GM21576 (cell line): ENCODE measurements around the gene CDHR5.
"Not testable (repeated sequence)": the region's sequence is repeated elsewhere in the genome, so short reads cannot be mapped to it uniquely, and the experiment has no call there.

Experiments
- ATAC-seq: cut with Tn5 transposase; IDR thresholded peaks from one replicate; pipeline ENCODE4 v1.9.1; 2021; ENCODE audit warnings: mild to moderate bottlenecking, moderate library complexity; ENCODE audit not compliant: unreplicated experiment

Gene CDHR5

DNA sequence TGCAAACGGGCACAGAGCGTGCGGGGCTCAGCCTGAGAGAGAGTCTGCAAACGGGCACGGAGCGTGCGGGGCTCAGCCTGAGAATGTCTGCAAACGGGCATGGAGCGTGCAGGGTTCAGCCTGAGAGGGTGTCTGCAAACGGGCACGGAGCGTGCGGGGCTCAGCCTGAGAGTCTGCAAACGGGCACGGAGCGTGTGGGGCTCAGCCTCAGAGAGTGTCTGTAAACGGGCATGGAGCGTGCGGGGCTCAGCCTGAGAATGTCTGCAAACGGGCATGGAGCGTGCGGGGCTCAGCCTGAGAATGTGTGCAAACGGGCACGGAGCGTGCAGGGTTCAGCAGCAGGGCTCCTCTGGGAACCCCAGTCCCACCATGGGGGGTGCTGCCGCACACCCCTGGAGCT, 35.0 kb downstream of the CDHR5 start:
- no peak for ATAC-seq

DNA sequence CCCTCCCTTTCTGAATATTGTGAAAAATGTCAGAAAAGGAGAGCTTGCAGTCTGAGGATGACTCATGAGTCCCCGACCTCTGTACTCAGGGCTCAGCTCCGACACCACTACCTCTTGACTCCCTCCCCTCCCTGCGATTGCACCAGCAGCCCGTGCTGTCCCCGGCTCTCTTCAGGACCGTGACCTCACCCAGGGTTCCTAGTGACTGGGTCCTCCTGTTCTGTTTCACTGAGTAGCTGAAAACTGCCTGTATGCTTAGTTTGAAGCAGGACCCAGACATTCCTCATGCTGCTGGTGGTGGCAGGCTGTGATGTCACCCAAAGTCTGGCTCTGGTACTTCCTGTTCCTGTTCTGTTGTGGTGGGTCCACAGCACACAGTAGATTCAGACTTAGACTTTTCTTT, 36.8 kb downstream of the CDHR5 start:
- no peak for ATAC-seq

DNA sequence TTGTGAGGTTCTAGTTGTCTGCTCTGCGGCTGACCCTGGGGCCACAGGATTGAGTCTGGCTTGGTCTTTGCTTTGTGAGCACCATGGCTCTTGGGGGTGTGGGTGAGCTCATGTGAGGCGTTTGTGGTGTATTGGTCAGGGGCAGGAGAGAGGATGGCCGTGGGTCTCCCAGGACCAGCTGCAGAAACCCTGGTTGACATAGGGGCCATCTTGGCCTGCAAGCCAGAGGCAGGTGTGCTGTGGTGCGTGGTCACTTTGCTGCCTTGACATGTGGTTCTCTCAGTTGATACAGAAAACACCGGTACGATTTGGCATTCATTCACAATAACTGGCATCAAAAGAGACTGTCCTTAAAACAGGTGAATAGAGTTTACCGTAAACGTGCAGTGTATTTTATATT, 37.2 kb downstream of the CDHR5 start:
- no peak for ATAC-seq

DNA sequence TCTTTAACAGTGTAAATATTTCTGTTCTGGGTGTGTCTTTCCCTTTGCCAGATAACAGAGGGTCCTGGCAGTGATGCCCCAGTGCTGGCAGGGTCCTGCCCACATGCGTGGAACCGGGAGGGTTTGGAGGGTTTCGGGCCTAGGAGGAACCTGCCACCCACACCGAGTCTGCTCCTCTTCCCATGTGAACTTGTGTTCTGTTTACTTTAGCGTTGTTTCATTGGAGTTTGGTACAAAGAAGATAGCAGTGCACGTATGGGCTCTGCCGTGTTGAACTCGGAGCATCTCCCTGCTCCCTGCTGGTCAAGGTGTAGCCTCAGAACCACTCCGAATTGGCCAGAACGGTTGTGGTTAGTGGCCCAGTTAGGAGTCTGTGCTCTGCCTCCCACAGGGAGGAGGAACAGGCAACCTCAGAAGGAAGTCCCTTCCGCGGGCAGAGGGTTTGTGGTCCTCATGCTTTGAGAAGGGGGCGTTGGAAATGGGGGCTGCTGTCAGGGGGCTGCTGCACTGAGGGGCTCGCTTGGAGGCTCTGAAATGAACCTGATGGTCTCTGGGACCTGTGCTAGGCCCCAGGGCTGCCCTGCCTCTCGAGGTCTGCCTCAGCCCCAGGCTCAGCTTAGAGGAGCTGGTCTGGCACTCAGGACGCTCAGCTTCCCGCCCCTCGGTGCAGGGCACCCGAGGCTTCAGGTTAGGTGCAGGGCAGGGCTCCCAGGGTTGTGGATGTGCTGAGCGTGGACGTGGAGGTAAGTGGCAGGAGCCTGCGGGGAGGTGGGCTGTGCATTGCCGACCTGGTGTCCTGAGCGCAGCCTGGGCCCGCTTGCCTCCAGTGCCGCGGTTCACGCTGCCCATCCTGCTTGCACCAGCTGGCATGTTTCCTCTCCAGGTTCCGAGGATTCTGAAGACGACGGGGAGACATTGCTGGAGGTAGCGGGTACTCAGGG, 38.1 kb downstream of the CDHR5 start:
- ATAC-seq, result no peak

DNA sequence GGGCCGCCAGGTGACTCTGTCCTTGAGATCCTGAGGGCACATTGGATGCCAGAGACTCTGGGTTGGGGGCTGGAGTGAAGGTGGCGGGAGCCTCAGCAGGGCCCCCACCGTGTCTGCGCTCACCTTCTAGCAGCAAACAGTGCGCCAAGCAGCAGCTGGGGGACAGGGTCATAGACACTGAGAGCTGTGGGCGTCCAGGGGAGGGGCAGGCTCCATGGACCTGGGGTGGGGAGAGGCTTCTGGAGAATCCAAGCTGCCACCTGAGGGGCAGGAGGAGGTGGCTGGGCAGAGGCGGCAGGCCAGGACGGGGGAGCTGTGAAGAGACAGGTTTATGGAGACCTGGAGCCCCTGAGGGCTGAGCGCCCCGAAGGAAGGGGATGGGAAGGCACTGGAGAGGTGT, 40.5 kb downstream of the CDHR5 start:
- no peak for ATAC-seq

DNA sequence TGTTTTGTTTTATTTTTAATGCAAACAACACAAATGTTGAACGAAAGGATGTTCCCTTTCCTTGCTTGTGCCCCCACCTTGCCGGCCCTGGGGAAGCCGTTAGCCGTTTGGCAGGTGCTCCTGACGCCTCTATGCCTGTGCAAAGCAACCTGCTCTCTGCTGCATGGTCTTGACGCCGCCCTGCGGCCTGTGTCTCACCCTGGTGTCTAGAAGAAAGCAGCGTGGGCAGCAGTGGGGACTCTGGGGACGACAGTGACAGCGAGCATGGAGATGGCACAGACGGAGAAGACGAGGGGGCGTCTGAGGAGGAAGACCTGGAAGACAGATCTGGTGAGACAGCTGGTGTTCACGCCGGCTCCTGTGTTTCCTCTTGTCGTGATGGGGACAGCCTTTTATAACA, 43.0 kb downstream of the CDHR5 start:
- ATAC-seq, result no peak

DNA sequence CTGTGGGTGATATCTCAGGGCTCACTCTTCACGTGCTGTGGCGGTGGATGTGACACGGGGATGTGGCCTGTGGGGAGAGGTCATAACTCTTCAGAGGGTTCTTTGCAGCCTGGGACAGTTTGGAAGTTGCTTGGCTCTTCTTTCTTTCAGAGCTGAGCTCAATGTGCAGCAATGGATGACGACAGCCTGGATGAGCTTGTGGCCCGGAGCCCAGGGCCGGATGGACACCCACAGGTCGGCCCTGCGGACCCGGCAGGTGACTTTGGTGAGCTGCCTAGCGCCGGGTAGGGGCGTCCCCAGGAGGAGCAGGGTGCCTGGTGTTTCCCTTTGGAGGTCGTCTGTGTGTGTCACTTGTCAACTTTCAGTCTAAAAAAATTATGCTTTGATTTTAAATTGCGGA, 43.4 kb downstream of the CDHR5 start:
- ATAC-seq, result no peak

DNA sequence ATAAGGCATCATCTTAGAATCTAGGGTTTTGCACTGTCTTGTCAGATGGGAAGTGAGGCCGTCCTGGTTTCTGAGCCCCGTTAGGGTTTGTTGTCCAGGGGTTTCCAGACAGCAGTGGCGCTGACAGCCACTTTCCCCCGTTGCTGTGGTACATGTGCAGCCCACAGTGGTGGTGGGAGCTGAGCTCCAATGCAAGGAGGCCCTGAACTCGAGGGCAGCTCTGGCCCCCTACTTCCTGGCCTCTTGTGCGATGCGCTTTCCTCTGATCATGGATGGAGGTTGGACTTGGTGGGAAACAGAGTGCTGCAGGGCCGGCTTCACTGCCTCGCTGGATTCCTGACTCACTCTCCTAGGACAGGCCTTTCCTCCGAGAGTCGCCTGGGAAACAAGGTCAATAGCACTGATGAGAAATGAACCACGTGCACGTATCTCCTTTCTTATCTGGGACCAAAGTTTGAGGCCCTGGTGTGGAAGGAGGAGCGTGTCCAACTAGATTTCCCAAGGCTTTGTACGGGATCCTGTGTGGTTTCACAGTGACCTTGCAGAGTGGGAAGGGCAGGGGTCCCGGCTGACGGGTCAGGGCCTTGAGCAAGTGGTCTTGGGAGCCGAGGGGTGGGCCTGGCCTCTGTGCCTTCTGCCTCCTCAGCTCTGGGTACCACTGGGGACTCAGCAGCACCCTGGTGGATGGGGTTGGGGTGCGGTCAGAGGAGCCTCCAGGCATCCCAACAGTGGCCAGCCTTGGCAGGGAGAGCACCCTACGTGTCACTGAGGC, 44.7 kb downstream of the CDHR5 start:
- no peak for ATAC-seq

DNA sequence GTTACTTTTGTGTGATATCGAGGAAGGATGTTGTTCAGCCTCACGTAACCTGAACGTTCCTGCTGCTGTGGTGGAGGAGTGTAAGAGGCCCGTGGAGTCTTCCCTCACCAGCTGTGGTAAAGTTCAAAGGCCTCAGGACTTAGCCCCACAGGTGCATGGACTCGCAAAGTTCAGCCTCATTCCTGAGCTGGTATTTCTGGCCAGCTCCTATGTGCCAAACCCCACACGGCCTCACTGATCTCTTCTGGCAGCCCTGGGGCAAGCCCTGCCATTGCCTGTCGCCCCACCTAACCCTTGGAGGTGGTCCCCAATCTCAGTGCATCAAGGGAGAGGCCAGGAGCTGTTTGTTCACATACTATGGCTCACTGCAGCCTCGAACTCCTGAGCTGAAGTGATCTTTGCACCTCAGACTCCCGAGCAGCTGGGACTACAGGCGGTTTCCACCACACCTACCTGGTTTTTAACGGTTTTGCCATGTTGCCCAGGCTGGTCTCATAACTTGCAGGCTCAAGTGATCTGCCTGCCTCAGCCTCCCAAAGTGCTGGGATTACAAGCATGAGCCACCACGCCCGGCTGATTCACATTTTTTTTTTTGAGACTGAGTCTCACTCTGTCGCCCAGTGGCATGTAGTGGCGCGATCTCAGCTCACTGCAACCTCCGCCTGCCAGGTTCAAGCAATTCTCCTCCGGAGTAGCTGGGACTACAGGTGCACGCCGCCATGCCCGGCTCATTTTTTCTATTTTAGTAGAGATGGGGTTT, 46.3 kb downstream of the CDHR5 start:
- ATAC-seq, result no peak

DNA sequence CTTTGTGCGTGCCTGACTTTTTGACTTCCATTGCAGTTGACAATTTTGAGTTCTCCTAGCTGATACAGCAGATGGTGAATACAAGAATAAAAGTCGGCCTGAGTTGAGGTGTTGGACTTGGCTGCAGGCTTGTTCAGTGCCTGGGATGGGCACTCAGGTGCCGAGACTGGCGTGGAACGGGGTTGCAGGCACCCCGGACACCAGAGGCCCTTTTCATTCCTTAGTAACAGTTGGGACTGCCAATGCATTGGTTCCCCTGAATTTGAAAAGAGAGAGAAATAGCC, 47.2 kb downstream of the CDHR5 start:
- no peak for ATAC-seq

DNA sequence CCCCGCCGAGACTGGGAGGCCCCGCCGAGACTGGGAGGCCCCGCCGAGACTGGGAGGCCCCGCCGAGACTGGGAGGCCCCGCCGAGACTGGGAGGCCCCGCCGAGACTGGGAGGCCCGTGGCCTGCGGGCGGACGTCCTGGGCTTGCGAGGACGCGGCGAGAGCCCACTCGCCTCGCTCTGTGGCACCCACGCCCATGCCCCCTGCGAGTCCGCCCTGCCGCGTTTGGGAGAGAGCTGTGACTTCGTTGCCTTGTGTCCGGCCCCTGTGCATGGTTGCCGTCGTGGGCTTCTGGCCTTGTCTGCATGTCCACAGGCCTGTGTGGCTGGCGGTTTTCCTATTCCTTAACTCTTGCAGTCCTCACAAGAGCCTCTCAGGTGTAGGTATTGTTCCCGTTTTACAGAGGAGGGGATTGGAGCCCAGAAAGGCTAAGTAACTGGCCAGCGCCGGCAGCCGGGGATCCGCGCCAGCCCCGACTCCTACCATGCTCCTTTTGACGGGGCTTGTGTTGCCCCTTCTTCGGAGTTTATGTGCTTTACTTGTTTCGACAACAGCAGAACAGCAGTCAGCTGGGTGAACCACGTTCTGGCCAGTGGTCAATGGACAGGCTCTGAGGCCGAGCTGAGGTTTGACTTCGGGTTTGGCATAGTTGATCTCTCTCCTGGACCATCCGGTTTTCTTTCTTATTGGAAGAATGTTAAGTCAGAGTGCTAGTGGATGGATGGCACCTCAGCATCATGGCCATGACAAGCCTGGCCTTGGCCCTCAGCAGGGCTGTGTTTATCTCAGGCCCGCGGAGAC, 47.7 kb downstream of the CDHR5 start:
- ATAC-seq, result no peak

DNA sequence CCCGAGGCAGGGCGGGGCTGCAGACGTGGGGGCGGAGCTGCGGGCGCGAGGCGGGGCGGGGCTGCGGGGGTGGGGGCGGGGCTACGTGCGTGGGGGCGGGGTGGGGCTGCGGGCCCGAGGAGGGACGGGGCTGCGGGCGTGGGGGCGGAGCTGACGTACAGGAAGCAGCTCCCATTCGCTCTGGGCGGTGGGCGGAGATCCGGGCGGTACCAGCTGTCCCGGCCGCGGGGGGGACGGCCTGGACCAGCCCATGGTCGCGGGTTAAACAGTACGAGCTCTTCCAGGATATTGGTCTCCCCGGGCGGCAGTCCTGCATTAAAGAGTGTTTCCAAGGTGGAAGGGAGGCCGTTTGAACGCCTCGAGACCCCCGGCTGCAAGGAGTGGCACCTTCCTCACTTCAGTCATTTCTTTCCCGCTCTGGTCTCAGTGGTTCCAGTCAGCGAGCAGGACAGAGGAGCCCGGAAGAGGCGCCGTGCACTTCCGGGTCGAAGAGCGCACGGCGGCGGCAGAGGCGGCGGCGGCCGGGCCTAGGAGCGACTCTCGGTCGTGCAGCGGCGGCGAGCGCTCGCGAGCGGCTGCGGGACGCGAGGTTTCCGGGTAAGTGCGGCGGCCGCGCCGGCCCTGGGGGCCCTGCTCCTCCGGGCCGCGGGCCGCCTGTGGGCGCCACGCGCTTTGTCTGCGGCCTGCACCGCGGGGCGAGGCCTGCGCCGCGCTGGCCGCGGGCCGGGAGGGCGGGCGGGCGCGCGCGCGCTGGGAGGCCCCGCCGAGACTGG, 48.6 kb downstream of the CDHR5 start, which contains the start of gene PHRF1:
Gene PHRF1, plus strand, starts transcription at position 475 of the 773 bp plus-strand sequence. CDS start 5,043 bp downstream, outside the sequence.
- peak; percentile 80 for ATAC-seq

DNA sequence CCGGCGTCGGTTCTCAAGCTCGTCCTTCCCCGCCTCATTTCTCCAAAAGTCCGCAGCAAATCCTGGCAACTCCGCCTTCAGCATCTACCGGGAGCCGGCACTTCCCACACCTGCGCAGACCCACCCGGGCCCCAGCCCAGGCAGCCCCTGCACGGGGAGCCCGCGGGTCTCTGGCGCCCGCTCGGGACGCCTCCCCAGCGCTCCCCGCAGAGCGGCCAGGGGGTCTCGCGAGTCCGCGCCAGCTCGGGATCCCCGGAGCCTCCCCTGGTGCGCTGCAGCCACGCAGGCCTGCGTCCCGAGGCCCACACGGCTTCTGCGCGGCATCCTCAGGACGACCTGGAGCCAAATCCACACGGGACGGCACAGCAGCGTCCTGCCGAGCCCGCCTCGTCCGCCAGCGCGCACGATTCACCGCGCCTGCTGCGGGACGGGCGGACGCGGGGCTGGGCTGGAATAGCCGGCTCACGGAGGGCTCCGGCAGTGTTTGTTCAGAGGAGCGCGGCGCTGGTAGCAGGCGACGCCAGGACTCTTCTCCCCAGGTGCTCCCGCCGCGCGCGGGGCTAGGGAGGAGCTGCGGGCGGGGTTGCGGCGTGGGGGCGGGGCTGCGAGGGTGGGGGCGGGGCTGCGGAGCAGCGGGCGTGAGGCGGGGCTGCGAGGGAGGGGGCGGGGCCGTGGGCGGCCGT, 49.3 kb downstream of the CDHR5 start:
- ATAC-seq, result peak; percentile 35

DNA sequence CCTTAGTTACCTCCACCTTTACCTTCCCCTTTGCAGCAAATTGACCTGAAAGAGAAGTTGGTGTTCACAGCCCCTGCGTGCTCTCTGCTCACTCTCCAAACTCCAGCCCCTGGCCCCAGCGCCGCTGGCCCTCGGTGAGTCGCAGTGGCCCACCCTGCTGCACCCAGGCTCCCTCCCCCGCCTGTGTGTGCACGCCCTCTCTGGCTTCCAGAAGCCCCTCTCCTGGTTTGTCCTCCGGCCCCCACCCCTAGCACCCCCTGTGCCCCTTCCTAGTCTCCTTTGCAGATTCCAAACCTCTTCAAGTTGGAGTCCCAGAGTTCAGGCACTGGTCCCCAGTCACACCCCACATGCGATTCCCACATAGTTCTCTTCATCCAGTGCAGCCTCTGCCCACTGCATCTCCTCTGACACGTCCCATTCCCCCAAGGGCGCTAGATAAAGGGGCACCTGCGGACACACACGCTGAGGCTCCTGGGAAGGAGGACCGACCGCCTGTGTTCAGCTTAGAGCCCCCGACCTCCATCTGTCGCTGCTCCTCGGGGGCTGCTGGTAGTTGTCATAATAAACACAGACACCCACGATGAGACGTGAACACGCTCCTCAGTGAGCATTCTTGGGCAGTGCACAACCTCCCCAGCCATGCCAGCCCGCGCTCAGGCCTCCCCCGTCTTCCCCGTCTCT, 50.0 kb downstream of the CDHR5 start:
- no peak for ATAC-seq

DNA sequence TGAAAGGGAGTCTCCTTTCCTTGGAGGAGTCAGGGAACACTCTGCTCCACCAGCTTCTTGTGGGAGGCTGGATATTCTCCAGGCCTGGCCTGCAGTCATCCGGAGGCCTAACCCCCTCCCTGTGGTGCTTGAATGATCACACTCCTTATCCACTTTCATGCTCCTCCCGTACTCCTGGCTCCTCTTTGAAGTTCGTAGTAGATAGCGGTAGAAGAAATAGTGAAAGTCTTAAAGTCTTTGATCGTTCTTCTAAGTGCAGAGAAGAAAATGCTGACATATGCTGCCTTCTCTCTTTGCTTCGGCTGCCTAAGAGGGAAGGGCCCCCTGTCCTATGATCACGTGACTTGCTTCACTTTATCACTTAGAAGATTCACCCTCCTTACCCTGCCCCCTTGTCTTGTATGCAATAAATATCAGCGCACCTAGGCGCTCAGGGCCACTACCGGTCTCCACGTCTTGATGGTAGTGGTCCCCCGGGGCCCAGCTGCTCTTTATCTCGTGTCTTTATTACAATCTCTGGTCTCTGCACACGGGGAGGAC, 50.7 kb downstream of the CDHR5 start:
- ATAC-seq, result not testable (repeated sequence)

DNA sequence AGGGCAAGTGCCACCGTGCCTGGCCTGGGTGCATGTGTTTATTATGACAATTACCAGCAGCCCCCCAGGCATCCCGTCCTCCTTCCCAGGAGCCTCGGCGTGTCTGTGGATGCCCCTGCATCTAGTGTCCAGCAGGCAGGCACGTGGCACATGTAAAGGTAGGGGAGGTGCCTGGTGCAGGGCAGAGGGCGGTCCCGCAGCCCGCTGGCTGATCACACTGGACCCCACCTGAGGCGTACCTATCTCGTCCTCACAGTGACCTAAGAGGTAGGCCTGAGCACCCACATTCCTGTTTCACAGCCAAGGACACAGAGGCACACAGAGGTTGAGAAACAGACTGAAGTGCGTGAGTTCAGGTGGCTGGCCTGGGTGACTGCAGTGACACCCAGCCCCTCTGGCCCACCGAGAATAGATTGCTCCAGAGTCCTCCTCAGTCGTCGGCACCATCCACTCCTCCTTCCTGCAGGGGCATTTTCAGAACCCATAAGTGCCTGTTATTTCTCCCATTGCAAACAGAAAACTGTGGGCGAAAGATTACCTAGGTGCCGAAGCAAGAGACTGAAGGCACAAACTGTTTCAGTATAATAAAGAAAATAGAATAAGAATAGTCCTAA, 51.5 kb downstream of the CDHR5 start:
- no peak for ATAC-seq

DNA sequence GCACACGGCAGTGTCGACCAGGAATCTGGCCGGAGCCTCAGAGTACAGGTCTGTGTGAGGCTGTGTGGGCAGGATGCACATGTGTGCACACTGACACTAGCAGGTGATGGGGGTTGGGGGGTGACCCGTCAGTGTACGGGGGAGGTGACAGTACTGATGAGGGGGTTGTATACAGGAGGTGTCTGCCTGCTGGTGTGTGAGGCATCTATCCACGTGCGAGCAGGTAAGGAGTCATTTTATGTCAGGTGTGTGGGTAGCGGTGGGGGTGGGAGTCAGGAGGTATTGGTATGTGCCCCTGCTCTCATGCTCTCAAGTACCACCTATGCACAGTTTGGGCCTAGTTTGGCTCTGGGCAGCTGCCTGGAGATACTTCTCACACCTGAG, 53.0 kb downstream of the CDHR5 start:
- ATAC-seq, result no peak
